Measurements from ENCODE around the gene CREBBP.

DNA sequence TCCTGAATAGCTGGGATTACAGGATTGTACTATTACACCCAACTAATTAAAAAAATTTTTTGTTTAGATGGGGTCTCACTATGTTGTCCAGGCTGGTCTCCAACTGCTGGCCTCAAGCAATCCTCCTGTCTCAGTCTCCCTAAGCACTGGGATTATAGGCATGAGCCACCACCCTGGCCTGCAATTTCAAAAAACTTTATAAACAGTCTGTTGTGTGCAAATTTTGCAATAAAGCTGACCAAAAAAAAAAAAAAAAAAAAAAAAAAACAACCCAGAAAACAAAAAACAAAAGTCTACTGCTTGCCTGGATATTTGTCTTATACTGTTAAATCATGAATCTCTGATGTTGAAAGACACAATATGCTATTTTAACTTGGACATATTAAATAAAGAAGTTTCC, 4.4 kb downstream of the CREBBP start:
- TF ChIP-seq CTCF (conservative IDR thresholded peaks at IDR 0.05) = no peak
- no peak for TF ChIP-seq ZFX (IDR thresholded peaks at IDR 0.05)
